T-helper 2 cell treated with Interferon-gamma antibody and Interleukin-4, amounts not matched to agents 5 μg/mL and 100 μg/mL, for 36 hours (primary cell): Measurements from ENCODE around the gene SLC39A7.
"Not testable (repeated sequence)": the region's sequence is repeated elsewhere in the genome, so short reads cannot be mapped to it uniquely, and the experiment has no call there.

Experiments
- DNase-seq: peaks from one replicate; pipeline ENCODE4 v3.0.0; 2021; ENCODE audit warnings: low spot score
- H3K27ac Mint-ChIP-seq: one replicate; pipeline ENCODE4 v1.8.0; 2021; ENCODE audit warnings: mild to moderate bottlenecking, mixed read lengths
- H3K27me3 Mint-ChIP-seq: one replicate; pipeline ENCODE4 v1.8.0; 2021; ENCODE audit warnings: low read depth, mixed read lengths
- H3K36me3 Mint-ChIP-seq: one replicate; pipeline ENCODE4 v1.8.0; 2021; ENCODE audit warnings: low read depth, mixed read lengths
- H3K4me1 Mint-ChIP-seq: one replicate; pipeline ENCODE4 v1.8.0; 2021; ENCODE audit warnings: low read depth, mixed read lengths
- H3K4me3 Mint-ChIP-seq: one replicate; pipeline ENCODE4 v1.8.0; 2022; ENCODE audit warnings: mild to moderate bottlenecking, moderate library complexity, mixed read lengths
- H3K9me3 Mint-ChIP-seq: one replicate; pipeline ENCODE4 v1.8.0; 2021; ENCODE audit warnings: mixed read lengths

The SLC39A7 gene

DNA sequence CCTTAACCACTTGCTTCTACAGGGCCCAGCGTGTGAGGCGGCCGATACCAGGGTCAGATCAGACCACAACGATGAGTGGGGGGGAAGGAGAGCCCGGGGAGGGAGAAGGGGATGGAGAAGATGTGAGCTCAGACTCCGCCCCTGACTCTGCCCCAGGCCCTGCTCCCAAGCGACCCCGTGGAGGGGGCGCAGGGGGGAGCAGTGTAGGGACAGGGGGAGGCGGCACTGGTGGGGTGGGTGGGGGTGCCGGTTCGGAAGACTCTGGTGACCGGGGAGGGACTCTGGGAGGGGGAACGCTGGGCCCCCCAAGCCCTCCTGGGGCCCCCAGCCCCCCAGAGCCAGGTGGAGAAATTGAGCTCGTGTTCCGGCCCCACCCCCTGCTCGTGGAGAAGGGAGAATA lies 10.5 kb downstream of the SLC39A7 start:
- no peak overlapping the region for H3K27ac Mint-ChIP-seq
- H3K27me3 Mint-ChIP-seq: peaks cover 29% of the 10 kb centered on the region
- peaks cover 30% of the 10 kb centered on the region for H3K4me1 Mint-ChIP-seq

DNA sequence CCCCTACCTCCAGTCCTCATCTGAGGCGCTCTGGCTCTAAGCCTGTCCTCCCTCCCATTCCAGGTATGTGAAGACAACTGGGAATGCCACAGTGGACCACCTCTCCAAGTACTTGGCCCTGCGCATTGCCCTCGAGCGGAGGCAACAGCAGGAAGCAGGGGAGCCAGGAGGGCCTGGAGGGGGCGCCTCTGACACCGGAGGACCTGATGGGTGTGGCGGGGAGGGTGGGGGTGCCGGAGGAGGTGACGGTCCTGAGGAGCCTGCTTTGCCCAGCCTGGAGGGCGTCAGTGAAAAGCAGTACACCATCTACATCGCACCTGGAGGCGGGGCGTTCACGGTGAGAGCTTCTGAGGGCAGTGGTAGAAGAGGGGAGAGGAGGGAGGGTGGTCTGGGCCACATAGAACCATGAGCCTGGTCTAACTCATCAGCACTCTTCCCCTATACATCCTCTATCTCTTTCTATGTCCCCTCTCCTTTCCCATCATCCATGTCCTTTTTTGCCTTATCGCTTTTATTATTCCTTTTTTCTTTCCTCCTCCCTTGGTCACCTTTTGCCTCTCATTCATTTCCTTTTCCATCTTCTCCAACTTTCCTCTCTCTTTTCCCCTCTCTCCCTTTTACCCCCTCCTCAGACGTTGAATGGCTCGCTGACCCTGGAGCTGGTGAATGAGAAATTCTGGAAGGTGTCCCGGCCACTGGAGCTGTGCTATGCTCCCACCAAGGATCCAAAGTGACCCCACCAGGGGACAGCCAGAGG lies 11.2 kb downstream of the SLC39A7 start:
- no peak overlapping the region for H3K27ac Mint-ChIP-seq
- peaks cover 28% of the 10 kb centered on the region for H3K4me1 Mint-ChIP-seq
- peaks cover 29% of the 10 kb centered on the region for H3K27me3 Mint-ChIP-seq
- no peak for DNase-seq
- H3K4me3 Mint-ChIP-seq: no peak overlapping the region
- peaks cover 22% of the 10 kb centered on the region for H3K36me3 Mint-ChIP-seq
- H3K9me3 Mint-ChIP-seq: no peaks in the 10 kb centered on the region

More for the DNA sequence above, 10.5 kb downstream of the SLC39A7 start:
- no peak for DNase-seq
- Mint-ChIP-seq H3K4me3 (no peak overlapping the region), H3K36me3 (peaks cover 22% of the 10 kb centered on the region), H3K9me3 (no peaks in the 10 kb centered on the region)

DNA sequence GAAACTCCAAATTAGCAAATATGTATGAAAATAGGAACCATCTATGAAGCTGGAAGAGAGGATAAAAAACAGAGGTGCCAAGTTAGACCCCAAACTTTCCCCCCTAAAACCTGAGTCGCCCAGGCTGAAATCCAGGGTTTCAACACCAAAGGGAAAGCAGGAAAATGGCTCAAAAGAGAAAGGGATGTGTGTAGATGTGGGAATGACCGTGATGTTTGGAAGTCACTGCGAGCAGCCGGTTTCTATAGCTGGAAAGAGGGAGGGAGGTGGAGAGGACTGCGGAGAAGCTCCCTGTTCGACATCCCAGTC lies 12.1 kb downstream of the SLC39A7 start:
- DNase-seq: no peak
- Mint-ChIP-seq H3K9me3 (no peaks in the 10 kb centered on the region), H3K36me3 (peaks cover 22% of the 10 kb centered on the region), H3K4me3 (peak overlapping the region; percentile 47), H3K27ac (no peak overlapping the region), H3K27me3 (peaks cover 29% of the 10 kb centered on the region), H3K4me1 (peaks cover 24% of the 10 kb centered on the region)

DNA sequence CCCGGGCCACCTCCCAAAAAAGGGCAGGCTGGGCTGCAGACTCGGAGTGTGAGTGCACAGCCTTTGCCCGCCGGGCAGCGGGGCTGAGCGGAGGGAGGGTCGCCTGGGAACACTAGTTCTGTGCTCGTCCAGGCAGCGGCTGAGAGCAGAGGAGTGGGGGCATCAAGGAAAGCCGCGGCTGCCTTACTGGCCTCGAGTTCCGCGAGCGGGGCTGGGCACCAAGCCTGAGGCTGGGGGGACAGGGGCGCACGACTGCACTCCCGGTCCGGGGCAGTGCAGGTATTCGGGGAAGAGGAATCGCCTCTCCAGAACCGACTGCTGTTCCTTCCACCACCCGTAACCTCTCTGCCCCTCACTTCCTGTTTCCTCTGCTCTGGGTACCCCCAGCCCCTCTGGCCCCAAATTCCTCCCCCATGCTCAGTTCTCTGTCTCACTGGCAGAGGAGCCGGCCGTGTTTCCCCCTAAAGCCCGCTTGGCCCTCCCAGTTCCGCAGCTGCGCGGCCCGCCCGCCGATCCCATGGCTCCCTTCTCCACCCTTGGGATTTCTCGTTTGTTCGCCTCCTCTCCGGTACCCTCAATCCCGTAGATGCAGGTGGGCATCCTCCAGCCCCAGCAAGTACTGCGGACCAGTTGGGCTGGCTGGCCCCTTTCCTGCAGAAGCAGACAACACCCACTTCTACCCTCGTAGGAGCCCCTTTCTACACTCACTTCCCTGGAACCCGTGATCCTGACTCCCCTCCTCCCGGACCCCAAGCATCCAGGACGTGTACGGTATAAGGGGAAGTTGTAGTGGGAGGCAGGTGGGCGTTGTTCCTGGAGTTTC lies 12.7 kb downstream of the SLC39A7 start:
- Mint-ChIP-seq H3K36me3 (peaks cover 22% of the 10 kb centered on the region), H3K27ac (no peak overlapping the region), H3K9me3 (no peaks in the 10 kb centered on the region), H3K27me3 (peaks cover 33% of the 10 kb centered on the region), H3K4me3 (peak overlapping the region; percentile 47), H3K4me1 (peaks cover 24% of the 10 kb centered on the region)
- no peak for DNase-seq

DNA sequence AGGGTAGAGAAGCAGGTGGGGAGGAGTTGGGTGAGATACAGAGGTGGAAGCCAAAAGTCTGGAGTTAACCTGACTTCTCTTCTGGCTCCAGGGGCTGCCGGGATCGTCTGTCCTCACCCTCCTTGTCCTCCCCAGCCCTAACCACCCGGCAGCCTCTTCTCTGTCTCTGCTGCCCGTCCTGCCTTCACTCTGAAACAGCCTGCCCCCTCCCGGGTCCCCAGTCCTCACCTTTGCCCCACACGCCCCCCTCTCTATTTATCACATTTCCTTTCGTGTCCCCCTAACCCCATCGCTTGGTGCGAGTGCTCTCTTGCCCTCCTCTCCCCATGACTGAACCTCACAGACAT lies 13.3 kb downstream of the SLC39A7 start:
- Mint-ChIP-seq H3K27me3 (peaks cover 35% of the 10 kb centered on the region), H3K36me3 (peaks cover 21% of the 10 kb centered on the region), H3K27ac (no peak overlapping the region), H3K4me3 (peak overlapping the region; percentile 47), H3K4me1 (peaks cover 22% of the 10 kb centered on the region), H3K9me3 (no peaks in the 10 kb centered on the region)
- DNase-seq: no peak

DNA sequence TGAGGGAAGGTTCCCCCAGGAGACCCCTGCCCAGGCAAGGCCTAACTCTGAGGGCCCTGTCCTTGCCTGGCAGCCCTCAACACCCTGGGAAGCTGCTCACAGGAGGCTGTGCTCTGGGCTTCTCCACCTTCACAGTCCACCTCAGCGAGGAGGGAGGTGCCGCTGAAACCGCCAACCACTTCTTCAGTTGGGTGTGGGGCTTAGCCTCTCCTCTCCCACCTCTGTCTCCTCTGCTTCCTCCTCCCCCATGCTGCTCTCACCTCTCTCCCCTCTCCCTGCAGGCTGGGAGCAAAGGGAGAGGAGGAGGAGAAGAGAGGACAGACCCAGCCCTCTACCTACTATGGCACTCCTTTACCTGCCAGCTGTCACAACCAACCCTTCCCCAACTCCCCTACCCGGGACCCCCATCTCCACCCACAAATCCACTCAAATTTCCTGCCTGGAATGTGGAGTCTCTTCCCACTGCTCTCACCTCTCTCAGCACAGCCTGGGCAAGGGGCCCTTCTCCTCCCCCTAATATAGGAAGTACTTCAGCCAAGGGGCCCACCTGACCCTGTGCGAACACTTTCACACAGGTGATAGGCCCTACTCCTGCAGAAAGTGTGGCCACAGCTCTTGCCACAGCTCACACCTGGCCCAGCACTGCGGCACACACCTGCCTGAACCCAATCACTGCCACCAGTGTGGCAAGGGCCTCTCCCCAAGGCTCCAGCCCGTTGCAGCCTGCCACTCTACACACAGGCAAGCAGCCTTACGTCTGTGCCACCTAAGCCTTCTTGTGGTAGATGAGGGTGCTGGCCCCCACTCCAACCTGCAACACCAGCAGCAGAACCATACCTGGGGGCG lies 14.8 kb downstream of the SLC39A7 start:
- peaks cover 15% of the 10 kb centered on the region for H3K36me3 Mint-ChIP-seq
- H3K4me3 Mint-ChIP-seq: no peak overlapping the region
- H3K27me3 Mint-ChIP-seq: peaks cover 37% of the 10 kb centered on the region
- no peak for DNase-seq
- no peak overlapping the region for H3K27ac Mint-ChIP-seq
- peaks cover 16% of the 10 kb centered on the region for H3K4me1 Mint-ChIP-seq
- H3K9me3 Mint-ChIP-seq: no peaks in the 10 kb centered on the region

DNA sequence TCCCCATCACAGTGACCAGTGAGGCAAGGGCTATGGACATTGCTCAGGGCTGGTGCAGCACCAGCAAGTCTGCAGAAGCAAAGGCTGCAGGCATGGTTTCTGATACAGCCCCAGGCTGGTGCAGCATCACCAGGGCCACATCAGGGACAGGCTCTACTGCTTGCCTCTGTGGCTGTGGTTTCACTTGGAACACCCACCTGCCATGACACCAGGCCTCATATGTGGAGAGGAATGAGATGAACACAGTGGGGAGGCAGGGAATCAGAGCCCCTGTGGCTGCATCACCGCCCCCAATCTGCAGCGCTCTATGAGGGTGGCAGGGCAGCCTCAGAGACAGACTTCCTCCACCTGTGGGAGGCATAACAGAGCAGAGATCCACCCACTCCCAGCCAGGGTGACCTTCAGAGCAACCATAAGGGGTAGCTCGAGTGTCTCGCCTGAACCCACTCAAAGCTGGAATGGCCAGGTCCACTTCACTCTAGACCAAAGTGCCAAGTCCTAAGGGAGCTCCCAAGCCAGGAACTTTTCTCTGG lies 15.5 kb downstream of the SLC39A7 start:
- no peak overlapping the region for H3K4me3 Mint-ChIP-seq
- no peak overlapping the region for H3K27ac Mint-ChIP-seq
- no peaks in the 10 kb centered on the region for H3K9me3 Mint-ChIP-seq
- H3K27me3 Mint-ChIP-seq: peaks cover 39% of the 10 kb centered on the region
- no peak for DNase-seq
- H3K36me3 Mint-ChIP-seq: peaks cover 12% of the 10 kb centered on the region
- peaks cover 16% of the 10 kb centered on the region for H3K4me1 Mint-ChIP-seq

DNA sequence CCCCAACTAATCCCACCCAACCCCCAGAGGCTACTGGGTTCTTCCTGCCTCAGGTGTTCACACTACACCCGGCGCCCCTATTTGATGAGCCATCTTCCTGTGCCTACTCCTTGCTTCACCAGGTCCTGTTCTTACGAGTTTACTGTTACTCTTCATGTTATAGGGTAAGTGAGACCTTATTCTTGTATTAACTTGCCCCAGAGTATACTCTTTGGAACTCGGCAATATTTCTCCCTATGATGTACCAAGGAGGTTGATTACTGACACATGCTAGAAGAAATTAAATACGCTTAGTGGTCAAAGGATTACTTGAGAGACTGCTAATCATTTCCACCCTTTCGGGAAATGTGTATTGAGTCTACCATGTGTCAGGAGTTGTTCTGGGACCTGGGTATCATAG lies 16.6 kb downstream of the SLC39A7 start:
- Mint-ChIP-seq H3K4me1 (peaks cover 16% of the 10 kb centered on the region), H3K4me3 (no peak overlapping the region), H3K27ac (no peak overlapping the region), H3K9me3 (no peaks in the 10 kb centered on the region), H3K36me3 (peaks cover 8% of the 10 kb centered on the region), H3K27me3 (peaks cover 44% of the 10 kb centered on the region)
- no peak for DNase-seq

DNA sequence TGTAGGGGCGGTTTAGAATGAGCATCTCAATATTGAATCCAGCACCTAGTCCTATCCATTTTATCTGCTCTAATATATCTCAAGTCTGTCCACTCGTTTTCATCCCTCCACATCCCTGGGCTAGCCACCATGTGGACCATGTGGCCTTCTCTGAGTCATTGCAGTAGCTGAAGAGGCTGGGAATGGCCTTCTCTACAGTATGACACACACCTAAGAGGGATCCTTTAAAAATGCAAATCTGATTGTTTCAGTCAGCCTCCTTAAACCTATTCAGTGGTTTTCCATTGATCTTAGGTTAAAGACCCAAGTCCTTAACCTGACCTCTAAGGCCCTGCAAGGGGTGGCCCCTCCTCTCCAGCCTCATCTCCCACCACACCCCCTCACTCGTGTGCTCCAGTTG lies 17.0 kb downstream of the SLC39A7 start:
- DNase-seq: no peak
- peaks cover 13% of the 10 kb centered on the region for H3K4me1 Mint-ChIP-seq
- peaks cover 44% of the 10 kb centered on the region for H3K27me3 Mint-ChIP-seq
- H3K9me3 Mint-ChIP-seq: no peaks in the 10 kb centered on the region
- H3K27ac Mint-ChIP-seq: no peak overlapping the region
- H3K36me3 Mint-ChIP-seq: peaks cover 4% of the 10 kb centered on the region
- no peak overlapping the region for H3K4me3 Mint-ChIP-seq

DNA sequence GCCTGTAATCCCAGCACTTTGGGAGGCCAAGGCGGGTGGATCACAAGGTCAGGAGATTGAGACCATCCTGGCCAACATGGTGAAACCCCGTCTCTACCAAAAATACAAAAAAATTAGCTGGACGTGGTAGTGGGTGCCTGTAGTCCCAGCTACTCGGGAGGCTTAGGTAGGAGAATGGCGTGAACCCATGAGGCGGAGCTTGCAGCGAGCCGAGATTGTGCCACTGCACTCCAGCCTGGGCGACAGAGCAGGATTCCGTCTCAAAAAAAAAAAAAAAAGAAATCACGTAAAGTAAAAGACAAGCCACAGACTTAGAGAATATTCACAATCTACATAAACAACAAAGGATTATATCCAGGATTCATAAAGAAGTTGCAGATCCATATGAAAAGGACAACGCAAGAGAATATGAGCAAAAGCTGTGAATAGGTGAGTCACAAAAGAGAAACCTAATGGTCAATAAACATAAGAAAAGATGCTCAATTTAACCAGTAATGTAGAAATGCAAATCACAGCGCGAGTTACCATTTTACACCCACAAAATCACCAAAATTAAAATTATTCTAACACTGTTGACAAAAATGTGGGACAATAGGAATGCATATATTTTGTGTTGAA lies 25.9 kb downstream of the SLC39A7 start:
- DNase-seq, H3K36me3 Mint-ChIP-seq, H3K4me3 Mint-ChIP-seq, H3K4me1 Mint-ChIP-seq, H3K27ac Mint-ChIP-seq, H3K9me3 Mint-ChIP-seq: not testable (repeated sequence)
- peaks cover 46% of the 10 kb centered on the region for H3K27me3 Mint-ChIP-seq

DNA sequence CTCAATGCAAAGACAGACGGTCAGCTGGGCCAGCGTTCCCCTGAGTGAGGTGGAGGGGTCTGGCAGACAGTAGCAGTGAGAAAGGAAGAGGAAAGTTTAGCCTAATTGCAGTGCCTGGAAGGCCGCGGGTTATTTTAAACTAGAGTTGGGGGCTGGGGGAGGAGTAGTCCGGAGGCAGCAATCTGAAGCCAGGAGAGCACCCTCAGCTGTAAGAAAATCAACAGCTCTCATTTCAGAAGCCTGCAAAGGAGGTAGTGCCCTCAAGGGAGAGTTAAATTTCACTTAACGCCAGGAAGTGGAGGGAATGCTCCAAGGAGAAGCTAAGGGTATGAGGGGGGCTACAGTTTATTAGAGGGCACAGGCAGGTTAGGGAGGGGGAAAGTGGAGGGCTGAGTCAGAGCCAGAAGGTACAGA lies 34.6 kb downstream of the SLC39A7 start:
- H3K27me3 Mint-ChIP-seq: peaks cover 30% of the 10 kb centered on the region
- no peaks in the 10 kb centered on the region for H3K9me3 Mint-ChIP-seq
- DNase-seq: no peak
- no peak overlapping the region for H3K4me3 Mint-ChIP-seq
- no peak overlapping the region for H3K27ac Mint-ChIP-seq
- H3K36me3 Mint-ChIP-seq: no peaks in the 10 kb centered on the region
- peaks cover 3% of the 10 kb centered on the region for H3K4me1 Mint-ChIP-seq

DNA sequence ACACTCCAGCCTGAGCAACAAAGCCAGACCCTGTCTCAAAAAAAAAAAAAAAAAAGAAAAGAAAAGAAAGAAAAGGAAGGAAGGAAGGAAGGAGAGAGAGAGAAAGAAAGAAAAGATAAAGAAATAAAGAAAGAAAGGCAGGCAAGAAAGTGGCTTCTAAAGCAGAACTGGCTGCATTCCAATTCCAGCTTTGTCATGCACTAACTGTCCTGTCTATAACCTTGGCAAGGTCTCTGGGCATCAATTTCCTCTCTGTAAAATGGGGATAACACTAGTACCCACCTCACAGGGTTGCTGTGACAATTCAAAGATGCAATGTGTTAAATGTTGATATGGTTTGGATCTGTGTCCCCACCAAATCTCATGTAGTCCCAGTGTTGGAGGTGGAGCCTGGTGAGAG lies 35.7 kb downstream of the SLC39A7 start:
- H3K4me3 Mint-ChIP-seq: no peak overlapping the region
- no peak overlapping the region for H3K27ac Mint-ChIP-seq
- peaks cover 5% of the 10 kb centered on the region for H3K4me1 Mint-ChIP-seq
- DNase-seq: no peak
- no peaks in the 10 kb centered on the region for H3K9me3 Mint-ChIP-seq
- peaks cover 26% of the 10 kb centered on the region for H3K27me3 Mint-ChIP-seq
- no peaks in the 10 kb centered on the region for H3K36me3 Mint-ChIP-seq

DNA sequence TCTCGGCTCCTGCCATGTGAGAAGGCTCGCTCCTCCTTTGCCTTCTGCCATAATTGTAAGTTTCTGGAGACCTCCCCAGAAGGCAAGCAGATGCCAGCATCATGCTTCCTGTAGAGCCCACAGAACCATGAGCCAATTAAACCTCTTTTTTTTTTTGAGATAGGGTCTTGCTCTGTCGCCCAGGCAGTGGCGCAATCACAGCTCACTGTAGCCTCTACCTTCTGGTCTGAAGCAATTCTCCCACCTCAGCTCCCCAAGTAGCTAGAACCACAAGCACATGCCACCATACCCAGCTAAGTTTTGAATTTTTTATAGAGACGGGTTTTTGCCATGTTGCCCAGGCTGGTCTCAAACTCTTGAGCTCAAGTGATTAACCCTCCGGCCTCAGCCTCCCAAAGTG lies 36.2 kb downstream of the SLC39A7 start:
- DNase-seq: no peak
- Mint-ChIP-seq H3K4me1 (peaks cover 3% of the 10 kb centered on the region), H3K27me3 (peaks cover 23% of the 10 kb centered on the region), H3K36me3 (no peaks in the 10 kb centered on the region), H3K27ac (no peak overlapping the region), H3K4me3 (no peak overlapping the region), H3K9me3 (no peaks in the 10 kb centered on the region)
